Liver (tissue), 9 donors: Measurements from ENCODE around the gene SNX13. TPM values are rescaled to one million over a fixed set of nuclear protein-coding genes. Genes with fewer than 3 reads are reported as not detected.

ENCODE experiments used
- DNase-seq: peaks from one replicate; pipeline ENCODE4 v3.0.0-alpha.2; 2017; ENCODE audit warnings: low spot score
- H3K27ac ChIP-seq, 2 donors: one replicate each; pipeline ENCODE4 v1.7.0; 2013; ENCODE audit warnings: inconsistent platforms in 2 of 2, low read length in 2 of 2, control low read depth in 1 of 2, low read depth in 1 of 2, mild to moderate bottlenecking in 1 of 2
- H3K27me3 ChIP-seq, 4 donors: one replicate each; pipeline versions ENCODE4 v1.6.1 to v1.7.0; 2013; ENCODE audit warnings: low read length in 3 of 4, inconsistent platforms in 1 of 4, mild to moderate bottlenecking in 1 of 4, moderate library complexity in 1 of 4; ENCODE audit not compliant: control insufficient read depth in 4 of 4, insufficient read depth in 4 of 4
- H3K36me3 ChIP-seq, 4 donors: one replicate each; pipeline versions ENCODE4 v1.6.1 to v1.7.0; 2013; ENCODE audit warnings: low read length in 3 of 4, mild to moderate bottlenecking in 3 of 4, low read depth in 1 of 4, moderate library complexity in 1 of 4; ENCODE audit not compliant: control insufficient read depth in 4 of 4, insufficient read depth in 3 of 4
- H3K4me1 ChIP-seq, 4 donors: one replicate each; pipeline versions ENCODE4 v1.6.1 to v1.7.0; 2013; ENCODE audit warnings: low read length in 3 of 4, mild to moderate bottlenecking in 3 of 4, moderate library complexity in 1 of 4; ENCODE audit not compliant: control insufficient read depth in 4 of 4, insufficient read depth in 4 of 4
- H3K4me3 ChIP-seq, 3 donors: one replicate each; pipeline versions ENCODE4 v1.6.1 to v1.7.0; 2013; ENCODE audit warnings: low read length in 3 of 3, control low read depth in 1 of 3, low read depth in 1 of 3, mild to moderate bottlenecking in 1 of 3
- H3K9ac ChIP-seq, 2 donors: one replicate each; pipeline ENCODE4 v1.7.0; 2013; ENCODE audit warnings: low read length in 2 of 2, mild to moderate bottlenecking in 2 of 2, moderate library complexity in 2 of 2, control low read depth in 1 of 2, low read depth in 1 of 2
- H3K9me3 ChIP-seq, 4 donors: one replicate each; pipeline versions ENCODE4 v1.6.1 to v1.7.0; 2013; ENCODE audit warnings: low read length in 3 of 4; ENCODE audit not compliant: control insufficient read depth in 4 of 4
- EGR1 ChIP-seq, 2 donors: IDR thresholded peaks; 2 replicates each; pipeline ENCODE4 v1.6.1; 2016 to 2018; ENCODE audit warnings: antibody characterized with exemption in 2 of 2, low read depth in 2 of 2
- FOXA1 ChIP-seq: IDR thresholded peaks from 2 replicates; pipeline ENCODE4 v1.6.1; 2016; ENCODE audit warnings: antibody characterized with exemption
- GABPA ChIP-seq, 2 donors: IDR thresholded peaks in 1 of 2; conservative IDR thresholded peaks in 1 of 2; 2 replicates each; pipeline ENCODE4 v1.6.1; 2016; ENCODE audit warnings: antibody characterized with exemption in 2 of 2, mild to moderate bottlenecking in 1 of 2, moderate library complexity in 1 of 2
- HNF4A ChIP-seq, 2 donors: conservative IDR thresholded peaks; 2 replicates each; pipeline ENCODE4 v1.6.1; 2016; ENCODE audit warnings: antibody characterized with exemption in 2 of 2, mild to moderate bottlenecking in 2 of 2
- HNF4G ChIP-seq: IDR thresholded peaks from 2 replicates; pipeline ENCODE4 v1.6.1; 2016; ENCODE audit warnings: antibody characterized with exemption
- JUND ChIP-seq, 2 donors: IDR thresholded peaks; 2 replicates each; pipeline ENCODE4 v1.6.1; 2016; ENCODE audit warnings: antibody characterized with exemption in 2 of 2
- NR2F2 ChIP-seq: IDR thresholded peaks from 2 replicates; pipeline ENCODE4 v1.6.1; 2016; ENCODE audit warnings: antibody characterized with exemption
- RAD21 ChIP-seq, 2 donors: IDR thresholded peaks; 2 replicates each; pipeline ENCODE4 v1.6.1; 2016; ENCODE audit warnings: antibody characterized with exemption in 2 of 2, mild to moderate bottlenecking in 2 of 2
- RXRA ChIP-seq, 2 donors: IDR thresholded peaks; 2 replicates each; pipeline ENCODE4 v1.6.1; 2017 to 2018; ENCODE audit warnings: antibody characterized with exemption in 2 of 2, mild to moderate bottlenecking in 1 of 2
- SP1 ChIP-seq: IDR thresholded peaks from 2 replicates; pipeline ENCODE4 v1.6.1; 2018; ENCODE audit warnings: antibody characterized with exemption, mild to moderate bottlenecking
- TAF1 ChIP-seq: conservative IDR thresholded peaks from 2 replicates; pipeline ENCODE4 v1.6.1; 2016; ENCODE audit warnings: antibody characterized with exemption, mild to moderate bottlenecking
- YY1 ChIP-seq: IDR thresholded peaks from 2 replicates; pipeline ENCODE4 v1.6.1; 2016; ENCODE audit warnings: antibody characterized with exemption, mild to moderate bottlenecking
- WGBS: extraction: QIAGEN DNeasy Blood & Tissue Kit; methylation state at CpG from one replicate; pipeline ENCODE4 v1.1.7; 2013; 5-methylcytosine and 5-hydroxymethylcytosine counted together
- polyA plus RNA-seq, 2 donors: library from polyadenylated mRNA; stranded (reverse) in 1 of 2; unstranded in 1 of 2; fragments of 200-250 nt in 1 of 2; fragments of >200 nt in 1 of 2; fragmentation: Nextera tagmentation in 1 of 2; extraction: Ambion mirVana in 1 of 2; gene quantifications; one replicate each; pipeline versions ENCODE4 v1.2.1 to v1.2.3, GENCODE V29; 2013 to 2015
- total RNA-seq, 2 donors: library from RNA; depleted of rRNA; stranded (reverse); fragments of >200 nt; gene quantifications; one replicate each; pipeline ENCODE4 v1.2.3, GENCODE V29; 2014
- TF ChIP-seq, protein P1 (sequence below): IDR thresholded peaks from 2 replicates; pipeline ENCODE4 v1.6.1; 2016; ENCODE audit warnings: antibody characterized with exemption
- TF ChIP-seq, protein P2 (sequence below): IDR thresholded peaks from 2 replicates; pipeline ENCODE4 v1.6.1; 2016; ENCODE audit warnings: antibody characterized with exemption, mild to moderate bottlenecking
- TF ChIP-seq, protein P3 (sequence below): IDR thresholded peaks from 2 replicates; pipeline ENCODE4 v1.6.1; 2016; ENCODE audit warnings: antibody characterized with exemption
- TF ChIP-seq, protein P4 (sequence below): fragments of 150-350 bp; IDR thresholded peaks from 2 replicates; pipeline ENCODE4 v1.5.1; 2017; ENCODE audit warnings: improper control_type of control experiment, low read depth, low read length; ENCODE audit not compliant: missing input control
- TF ChIP-seq, protein P5 (sequence below): IDR thresholded peaks from 2 replicates; pipeline ENCODE4 v1.6.1; 2016; ENCODE audit warnings: antibody characterized with exemption
- donor health status: healthy.
- donor health status: healthy.
- donor health status: healthy.
- donor health status: healthy.
- donor health status: healthy.

Gene SNX13
- total and polyA plus RNA-seq, 4 donors = 5.4 to 28.1 (median 14.0) TPM

DNA sequence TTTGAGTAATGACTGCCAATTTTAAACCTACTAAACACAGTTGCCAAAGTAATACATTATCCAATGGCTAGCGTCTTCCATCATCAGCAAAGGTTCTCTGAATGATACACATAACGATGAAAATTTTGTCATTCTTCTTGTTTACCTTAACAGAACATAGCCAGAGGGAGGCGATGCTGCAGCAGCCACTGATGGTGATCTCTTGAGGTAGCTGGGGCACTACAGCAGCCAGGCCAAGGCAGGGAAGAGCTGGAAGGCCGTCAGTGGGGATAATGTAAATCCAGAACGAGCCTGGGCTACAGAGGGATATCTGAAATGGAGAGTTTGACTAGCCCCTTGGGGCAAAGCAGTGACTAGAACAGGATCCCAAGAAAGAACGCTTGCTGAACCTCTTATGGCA is 48.6 kb upstream of the SNX13 start:
- H3K4me3 ChIP-seq = no peak overlapping the region
- 91% methylated on average over 6 of the region's 6 CpGs for WGBS
- no peaks in the 10 kb centered on the region for H3K4me1 ChIP-seq
- no peak for DNase-seq
- no peaks in the 10 kb centered on the region for H3K36me3 ChIP-seq
- H3K27me3 ChIP-seq = no peaks in the 10 kb centered on the region
- no peaks in the 10 kb centered on the region for H3K9me3 ChIP-seq
- TF ChIP-seq HNF4A (conservative IDR thresholded peaks at IDR 0.05) = no peak
- TF ChIP-seq, protein P1, sequence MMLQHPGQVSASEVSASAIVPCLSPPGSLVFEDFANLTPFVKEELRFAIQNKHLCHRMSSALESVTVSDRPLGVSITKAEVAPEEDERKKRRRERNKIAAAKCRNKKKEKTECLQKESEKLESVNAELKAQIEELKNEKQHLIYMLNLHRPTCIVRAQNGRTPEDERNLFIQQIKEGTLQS = no peak
- TF ChIP-seq, protein P2, sequence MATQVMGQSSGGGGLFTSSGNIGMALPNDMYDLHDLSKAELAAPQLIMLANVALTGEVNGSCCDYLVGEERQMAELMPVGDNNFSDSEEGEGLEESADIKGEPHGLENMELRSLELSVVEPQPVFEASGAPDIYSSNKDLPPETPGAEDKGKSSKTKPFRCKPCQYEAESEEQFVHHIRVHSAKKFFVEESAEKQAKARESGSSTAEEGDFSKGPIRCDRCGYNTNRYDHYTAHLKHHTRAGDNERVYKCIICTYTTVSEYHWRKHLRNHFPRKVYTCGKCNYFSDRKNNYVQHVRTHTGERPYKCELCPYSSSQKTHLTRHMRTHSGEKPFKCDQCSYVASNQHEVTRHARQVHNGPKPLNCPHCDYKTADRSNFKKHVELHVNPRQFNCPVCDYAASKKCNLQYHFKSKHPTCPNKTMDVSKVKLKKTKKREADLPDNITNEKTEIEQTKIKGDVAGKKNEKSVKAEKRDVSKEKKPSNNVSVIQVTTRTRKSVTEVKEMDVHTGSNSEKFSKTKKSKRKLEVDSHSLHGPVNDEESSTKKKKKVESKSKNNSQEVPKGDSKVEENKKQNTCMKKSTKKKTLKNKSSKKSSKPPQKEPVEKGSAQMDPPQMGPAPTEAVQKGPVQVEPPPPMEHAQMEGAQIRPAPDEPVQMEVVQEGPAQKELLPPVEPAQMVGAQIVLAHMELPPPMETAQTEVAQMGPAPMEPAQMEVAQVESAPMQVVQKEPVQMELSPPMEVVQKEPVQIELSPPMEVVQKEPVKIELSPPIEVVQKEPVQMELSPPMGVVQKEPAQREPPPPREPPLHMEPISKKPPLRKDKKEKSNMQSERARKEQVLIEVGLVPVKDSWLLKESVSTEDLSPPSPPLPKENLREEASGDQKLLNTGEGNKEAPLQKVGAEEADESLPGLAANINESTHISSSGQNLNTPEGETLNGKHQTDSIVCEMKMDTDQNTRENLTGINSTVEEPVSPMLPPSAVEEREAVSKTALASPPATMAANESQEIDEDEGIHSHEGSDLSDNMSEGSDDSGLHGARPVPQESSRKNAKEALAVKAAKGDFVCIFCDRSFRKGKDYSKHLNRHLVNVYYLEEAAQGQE = no peak
- no peak for TF ChIP-seq EGR1 (IDR thresholded peaks at IDR 0.05; ENCODE audit: low read depth in 2 of 2)
- TF ChIP-seq, protein P3, sequence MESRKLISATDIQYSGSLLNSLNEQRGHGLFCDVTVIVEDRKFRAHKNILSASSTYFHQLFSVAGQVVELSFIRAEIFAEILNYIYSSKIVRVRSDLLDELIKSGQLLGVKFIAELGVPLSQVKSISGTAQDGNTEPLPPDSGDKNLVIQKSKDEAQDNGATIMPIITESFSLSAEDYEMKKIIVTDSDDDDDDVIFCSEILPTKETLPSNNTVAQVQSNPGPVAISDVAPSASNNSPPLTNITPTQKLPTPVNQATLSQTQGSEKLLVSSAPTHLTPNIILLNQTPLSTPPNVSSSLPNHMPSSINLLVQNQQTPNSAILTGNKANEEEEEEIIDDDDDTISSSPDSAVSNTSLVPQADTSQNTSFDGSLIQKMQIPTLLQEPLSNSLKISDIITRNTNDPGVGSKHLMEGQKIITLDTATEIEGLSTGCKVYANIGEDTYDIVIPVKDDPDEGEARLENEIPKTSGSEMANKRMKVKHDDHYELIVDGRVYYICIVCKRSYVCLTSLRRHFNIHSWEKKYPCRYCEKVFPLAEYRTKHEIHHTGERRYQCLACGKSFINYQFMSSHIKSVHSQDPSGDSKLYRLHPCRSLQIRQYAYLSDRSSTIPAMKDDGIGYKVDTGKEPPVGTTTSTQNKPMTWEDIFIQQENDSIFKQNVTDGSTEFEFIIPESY = no peak
- TF ChIP-seq, protein P4, sequence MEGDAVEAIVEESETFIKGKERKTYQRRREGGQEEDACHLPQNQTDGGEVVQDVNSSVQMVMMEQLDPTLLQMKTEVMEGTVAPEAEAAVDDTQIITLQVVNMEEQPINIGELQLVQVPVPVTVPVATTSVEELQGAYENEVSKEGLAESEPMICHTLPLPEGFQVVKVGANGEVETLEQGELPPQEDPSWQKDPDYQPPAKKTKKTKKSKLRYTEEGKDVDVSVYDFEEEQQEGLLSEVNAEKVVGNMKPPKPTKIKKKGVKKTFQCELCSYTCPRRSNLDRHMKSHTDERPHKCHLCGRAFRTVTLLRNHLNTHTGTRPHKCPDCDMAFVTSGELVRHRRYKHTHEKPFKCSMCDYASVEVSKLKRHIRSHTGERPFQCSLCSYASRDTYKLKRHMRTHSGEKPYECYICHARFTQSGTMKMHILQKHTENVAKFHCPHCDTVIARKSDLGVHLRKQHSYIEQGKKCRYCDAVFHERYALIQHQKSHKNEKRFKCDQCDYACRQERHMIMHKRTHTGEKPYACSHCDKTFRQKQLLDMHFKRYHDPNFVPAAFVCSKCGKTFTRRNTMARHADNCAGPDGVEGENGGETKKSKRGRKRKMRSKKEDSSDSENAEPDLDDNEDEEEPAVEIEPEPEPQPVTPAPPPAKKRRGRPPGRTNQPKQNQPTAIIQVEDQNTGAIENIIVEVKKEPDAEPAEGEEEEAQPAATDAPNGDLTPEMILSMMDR = no peak
- TF ChIP-seq SP1 = no peak
- no peak for TF ChIP-seq GABPA (IDR thresholded peaks at IDR 0.05 in 1 of 2, conservative IDR thresholded peaks at IDR 0.05 in 1 of 2)
- TF ChIP-seq RAD21 (IDR thresholded peaks at IDR 0.05) = no peak
- no peak for TF ChIP-seq YY1
- TF ChIP-seq FOXA1 = no peak
- no peak overlapping the region for H3K27ac ChIP-seq
- H3K9ac ChIP-seq = no peak overlapping the region

DNA sequence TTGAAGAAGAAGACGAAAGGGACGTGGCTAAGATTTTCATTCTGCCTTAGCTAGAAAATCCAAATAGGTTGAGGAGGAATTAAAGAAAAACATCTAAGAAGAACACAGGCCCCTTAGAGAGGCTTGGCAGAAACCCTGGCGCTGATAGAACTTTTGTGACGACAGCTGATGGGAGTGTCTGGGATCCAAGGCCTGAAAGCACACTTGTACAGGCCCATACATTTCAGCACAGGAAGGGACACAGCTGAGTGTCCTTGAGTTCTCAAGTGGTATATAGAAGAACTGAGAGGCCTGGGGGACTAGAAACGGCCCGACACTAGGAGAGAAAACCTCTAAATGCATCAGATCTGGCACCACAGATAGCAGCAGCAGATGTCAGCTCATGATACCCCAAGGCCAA is 47.8 kb upstream of the SNX13 start:
- DNase-seq = no peak
- no peaks in the 10 kb centered on the region for H3K27me3 ChIP-seq
- H3K4me1 ChIP-seq = no peaks in the 10 kb centered on the region
- 90% methylated on average over 6 of the region's 6 CpGs for WGBS
- H3K4me3 ChIP-seq = no peak overlapping the region
- H3K36me3 ChIP-seq = no peaks in the 10 kb centered on the region
- no peak overlapping the region for H3K9ac ChIP-seq
- no peak overlapping the region for H3K27ac ChIP-seq
- H3K9me3 ChIP-seq = no peaks in the 10 kb centered on the region
- TF ChIP-seq SP1 = no peak
- TF ChIP-seq, protein P4 = no peak
- TF ChIP-seq, protein P2 = no peak
- TF ChIP-seq JUND (IDR thresholded peaks at IDR 0.05) = no peak
- TF ChIP-seq RAD21 (IDR thresholded peaks at IDR 0.05) = no peak
- no peak for TF ChIP-seq NR2F2
- TF ChIP-seq EGR1 (IDR thresholded peaks at IDR 0.05; ENCODE audit: low read depth in 2 of 2) = no peak
- TF ChIP-seq, protein P5, sequence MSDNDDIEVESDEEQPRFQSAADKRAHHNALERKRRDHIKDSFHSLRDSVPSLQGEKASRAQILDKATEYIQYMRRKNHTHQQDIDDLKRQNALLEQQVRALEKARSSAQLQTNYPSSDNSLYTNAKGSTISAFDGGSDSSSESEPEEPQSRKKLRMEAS = no peak
- TF ChIP-seq YY1 = no peak
- no peak for TF ChIP-seq HNF4A (conservative IDR thresholded peaks at IDR 0.05)
- TF ChIP-seq TAF1 = no peak
- no peak for TF ChIP-seq RXRA (IDR thresholded peaks at IDR 0.05)
- TF ChIP-seq GABPA (IDR thresholded peaks at IDR 0.05 in 1 of 2, conservative IDR thresholded peaks at IDR 0.05 in 1 of 2) = no peak
- no peak for TF ChIP-seq HNF4G
